ENCODE data around the gene RIN2. TPM values are rescaled to one million over a fixed set of nuclear protein-coding genes. Genes with fewer than 3 reads are reported as not detected.
A peak's percentile ranks its signal among the peaks of the same experiment; 100 is the strongest.

RIN2 gene
- total and polyA plus RNA-seq, 2 of the 4 experiments (the other 2 are of a cell fraction), result 16.1 to 72.2 TPM

DNA sequence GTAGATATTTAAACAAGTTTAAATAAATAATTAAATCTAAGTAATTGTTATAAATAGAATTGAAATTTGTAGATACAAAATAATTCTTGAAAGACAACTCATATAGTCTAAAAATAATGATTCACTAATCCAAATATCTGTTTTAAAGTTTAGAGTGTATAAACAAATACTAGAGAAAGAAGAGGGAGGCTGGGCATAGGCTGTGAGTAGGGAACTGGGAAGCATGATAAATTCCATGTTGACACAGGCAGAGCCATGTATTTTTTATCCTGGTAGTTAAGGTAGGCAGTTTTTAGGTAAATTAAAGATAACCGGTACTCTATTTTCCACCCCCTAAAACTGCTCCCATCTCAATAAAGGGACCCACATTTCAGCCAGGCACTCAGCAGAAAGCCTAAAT lies 11.7 kb upstream of the RIN2 start:
- no peak overlapping the region for H2BK120ac ChIP-seq (ENCODE audit: low read depth, low read length)
- no peak overlapping the region for H3K56ac ChIP-seq (ENCODE audit: extremely low read depth, insufficient read depth, low read length)
- ChIA-PET CTCF (no interaction called here), POLR2A (ENCODE audit: unreplicated experiment) (no interaction called here)
- H4K8ac ChIP-seq (ENCODE audit: low read depth in 2 of 2, low read length in 2 of 2), result no peak overlapping the region
- H3K36me3 ChIP-seq (ENCODE audit: control insufficient read depth, insufficient read depth, low read length), result no peaks in the 10 kb centered on the region
- DNase-seq (no peak), ATAC-seq (ENCODE audit: low read depth) (peak; percentile 66)
- H4K91ac ChIP-seq (ENCODE audit: insufficient read depth, low read depth, low read length), result no peak overlapping the region
- no peak overlapping the region for H2AK5ac ChIP-seq (ENCODE audit: low read depth, low read length)
- no peaks in the 10 kb centered on the region for H3K9me1 ChIP-seq (ENCODE audit: insufficient read depth, low read length)
- no peak overlapping the region for H3K23ac ChIP-seq (ENCODE audit: low read depth, low read length)
- BruUV-seq (replicated peaks), result no TSS peak
- no peak overlapping the region for H3K4me2 ChIP-seq (ENCODE audit: low read depth, low read length)
- H2AK9ac ChIP-seq (replicated peaks; ENCODE audit: low read depth, low read length, poor library complexity), result no peak overlapping the region
- peaks cover 15% of the 10 kb centered on the region for H3K27me3 ChIP-seq (ENCODE audit: control insufficient read depth, insufficient read depth, low read length)
- no peak overlapping the region for H4K5ac ChIP-seq (ENCODE audit: low read depth, low read length)
- H3K79me1 ChIP-seq (ENCODE audit: low read depth in 1 of 2, low read length in 2 of 2), result no peaks in the 10 kb centered on the region
- H3K14ac ChIP-seq (replicated peaks; ENCODE audit: low read depth, low read length), result no peak overlapping the region; the same call in 1 of the 2 replicates
- H3K27ac ChIP-seq (ENCODE audit: insufficient read depth, low read length), result no peak overlapping the region
- no peak overlapping the region for H2BK15ac ChIP-seq (ENCODE audit: low read depth, low read length)
- no peak overlapping the region for H3K9ac ChIP-seq (ENCODE audit: low read depth, low read length)
- in situ Hi-C loops (cut with MboI; ENCODE audit: low sequenced_read_pairs) (no loop called here), intact Hi-C loops (cut with micrococcal nuclease) (no loop called here), dilution Hi-C loops (cut with HindIII; ENCODE audit: low sequenced_read_pairs, unreplicated experiment) (no loop called here)
- no peaks in the 10 kb centered on the region for H4K20me1 ChIP-seq (ENCODE audit: insufficient read depth, low read length)
- no peak overlapping the region for H2BK20ac ChIP-seq (ENCODE audit: low read depth, low read length)
- no peak overlapping the region for H2AFZ ChIP-seq (replicated peaks; ENCODE audit: low read length, poor library complexity)
- H3K4ac ChIP-seq (ENCODE audit: low read depth, low read length), result no peak overlapping the region
- no peaks in the 10 kb centered on the region for H3K4me1 ChIP-seq (ENCODE audit: control insufficient read depth, insufficient read depth, low read length)
- no peak overlapping the region for H2BK5ac ChIP-seq (ENCODE audit: low read depth, low read length, poor library complexity, severe bottlenecking)
- no peak for TF ChIP-seq CHD1 (IDR thresholded peaks at IDR 0.05; ENCODE audit: low read depth, low read length)
- no peak for TF ChIP-seq RAD21 (IDR thresholded peaks at IDR 0.05; ENCODE audit: low read length)
- TF ChIP-seq, protein P1, sequence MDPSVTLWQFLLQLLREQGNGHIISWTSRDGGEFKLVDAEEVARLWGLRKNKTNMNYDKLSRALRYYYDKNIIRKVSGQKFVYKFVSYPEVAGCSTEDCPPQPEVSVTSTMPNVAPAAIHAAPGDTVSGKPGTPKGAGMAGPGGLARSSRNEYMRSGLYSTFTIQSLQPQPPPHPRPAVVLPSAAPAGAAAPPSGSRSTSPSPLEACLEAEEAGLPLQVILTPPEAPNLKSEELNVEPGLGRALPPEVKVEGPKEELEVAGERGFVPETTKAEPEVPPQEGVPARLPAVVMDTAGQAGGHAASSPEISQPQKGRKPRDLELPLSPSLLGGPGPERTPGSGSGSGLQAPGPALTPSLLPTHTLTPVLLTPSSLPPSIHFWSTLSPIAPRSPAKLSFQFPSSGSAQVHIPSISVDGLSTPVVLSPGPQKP (IDR thresholded peaks at IDR 0.05; ENCODE audit: borderline replicate concordance, low read depth, low read length), result no peak
- TF ChIP-seq RFX5 (IDR thresholded peaks at IDR 0.05; ENCODE audit: low read depth, low read length), result no peak
- TF ChIP-seq MAFK (IDR thresholded peaks at IDR 0.05; ENCODE audit: low read depth, low read length), result no peak
- TF ChIP-seq CEBPB (IDR thresholded peaks at IDR 0.05; ENCODE audit: low read depth, low read length), result no peak
- TF ChIP-seq POLR2A (IDR thresholded peaks at IDR 0.05; ENCODE audit: low read depth, low read length), result no peak
- TF ChIP-seq MAZ (IDR thresholded peaks at IDR 0.05; ENCODE audit: borderline replicate concordance, low read depth, low read length), result no peak
- TF ChIP-seq, protein P2, sequence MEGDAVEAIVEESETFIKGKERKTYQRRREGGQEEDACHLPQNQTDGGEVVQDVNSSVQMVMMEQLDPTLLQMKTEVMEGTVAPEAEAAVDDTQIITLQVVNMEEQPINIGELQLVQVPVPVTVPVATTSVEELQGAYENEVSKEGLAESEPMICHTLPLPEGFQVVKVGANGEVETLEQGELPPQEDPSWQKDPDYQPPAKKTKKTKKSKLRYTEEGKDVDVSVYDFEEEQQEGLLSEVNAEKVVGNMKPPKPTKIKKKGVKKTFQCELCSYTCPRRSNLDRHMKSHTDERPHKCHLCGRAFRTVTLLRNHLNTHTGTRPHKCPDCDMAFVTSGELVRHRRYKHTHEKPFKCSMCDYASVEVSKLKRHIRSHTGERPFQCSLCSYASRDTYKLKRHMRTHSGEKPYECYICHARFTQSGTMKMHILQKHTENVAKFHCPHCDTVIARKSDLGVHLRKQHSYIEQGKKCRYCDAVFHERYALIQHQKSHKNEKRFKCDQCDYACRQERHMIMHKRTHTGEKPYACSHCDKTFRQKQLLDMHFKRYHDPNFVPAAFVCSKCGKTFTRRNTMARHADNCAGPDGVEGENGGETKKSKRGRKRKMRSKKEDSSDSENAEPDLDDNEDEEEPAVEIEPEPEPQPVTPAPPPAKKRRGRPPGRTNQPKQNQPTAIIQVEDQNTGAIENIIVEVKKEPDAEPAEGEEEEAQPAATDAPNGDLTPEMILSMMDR (conservative IDR thresholded peaks at IDR 0.05; ENCODE audit: low read depth, low read length), result no peak
- no peak for TF ChIP-seq FOS (IDR thresholded peaks at IDR 0.05; ENCODE audit: low read depth, low read length)
- TF ChIP-seq, protein P3, sequence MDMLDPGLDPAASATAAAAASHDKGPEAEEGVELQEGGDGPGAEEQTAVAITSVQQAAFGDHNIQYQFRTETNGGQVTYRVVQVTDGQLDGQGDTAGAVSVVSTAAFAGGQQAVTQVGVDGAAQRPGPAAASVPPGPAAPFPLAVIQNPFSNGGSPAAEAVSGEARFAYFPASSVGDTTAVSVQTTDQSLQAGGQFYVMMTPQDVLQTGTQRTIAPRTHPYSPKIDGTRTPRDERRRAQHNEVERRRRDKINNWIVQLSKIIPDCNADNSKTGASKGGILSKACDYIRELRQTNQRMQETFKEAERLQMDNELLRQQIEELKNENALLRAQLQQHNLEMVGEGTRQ (IDR thresholded peaks at IDR 0.05; ENCODE audit: low read depth, low read length), result no peak
- no peak for TF ChIP-seq NFE2L2 (IDR thresholded peaks at IDR 0.05; ENCODE audit: low read depth, low read length)
- no peak for TF ChIP-seq MXI1 (IDR thresholded peaks at IDR 0.05; ENCODE audit: borderline replicate concordance, low read depth, low read length)
- no peak for TF ChIP-seq RCOR1 (IDR thresholded peaks at IDR 0.05; ENCODE audit: insufficient replicate concordance, low read length)
- no peak for TF ChIP-seq SMC3 (IDR thresholded peaks at IDR 0.05; ENCODE audit: low read depth, low read length)
- TF ChIP-seq BHLHE40 (IDR thresholded peaks at IDR 0.05; ENCODE audit: low read depth, low read length), result no peak
- no peak overlapping the region for H3K4me3 ChIP-seq (ENCODE audit: insufficient read depth, low read depth, low read length)
- peaks cover 3% of the 10 kb centered on the region for H3K9me3 ChIP-seq (ENCODE audit: control insufficient read depth, insufficient read depth, low read length)
- WGBS, 2 experiments (ENCODE audit: extremely low coverage in 2 of 2, insufficient read length in 1 of 2), result no CpG with 5 or more reads among the region's 1 CpG
- no peak overlapping the region for H3K18ac ChIP-seq (ENCODE audit: low read depth, low read length)

Measured in IMR-90 (cell line).